Loucy (cell line): ENCODE data around the gene MAN1C1.

Experiments used
- H2AFZ ChIP-seq: fragments of 200-600 bp; sonication (generic); 2 replicates; pipeline ENCODE4 v1.6.0; 2016; ENCODE audit warnings: antibody characterized with exemption, mild to moderate bottlenecking, low read length, moderate library complexity
- H3F3A ChIP-seq: fragments of 200-600 bp; 2 replicates; pipeline ENCODE4 v1.6.0; 2016; ENCODE audit warnings: antibody characterized with exemption, low read depth, mild to moderate bottlenecking
- H3K27me3 ChIP-seq: fragments of 200-600 bp; sonication (generic); 2 replicates; pipeline ENCODE4 v1.6.1; 2014; ENCODE audit warnings: low read length, mild to moderate bottlenecking; ENCODE audit not compliant: insufficient read depth, poor library complexity, severe bottlenecking
- H3K36me3 ChIP-seq: fragments of 200-600 bp; sonication (generic); 2 replicates; pipeline ENCODE4 v1.6.1; 2016; ENCODE audit warnings: low read length; ENCODE audit not compliant: insufficient read depth
- H3K4me1 ChIP-seq: fragments of 200-600 bp; sonication (generic); 2 replicates; pipeline ENCODE4 v1.5.1; 2014; ENCODE audit warnings: low read length, mild to moderate bottlenecking; ENCODE audit not compliant: insufficient read depth, poor library complexity, severe bottlenecking
- H3K4me2 ChIP-seq: fragments of 200-600 bp; sonication (generic); 2 replicates; pipeline ENCODE4 v1.6.0; 2014; ENCODE audit warnings: antibody characterized with exemption, low read length, low read depth, mild to moderate bottlenecking; ENCODE audit not compliant: poor library complexity, severe bottlenecking
- H3K4me3 ChIP-seq: fragments of 200-600 bp; sonication (generic); 2 replicates; pipeline ENCODE4 v1.5.1; 2014; ENCODE audit warnings: low read length, mild to moderate bottlenecking, mixed read lengths; ENCODE audit not compliant: poor library complexity, severe bottlenecking
- H3K79me2 ChIP-seq: fragments of 200-600 bp; sonication (generic); 2 replicates; pipeline ENCODE4 v1.6.1; 2014; ENCODE audit warnings: low read length; ENCODE audit not compliant: insufficient read depth
- H3K9ac ChIP-seq: fragments of 200-600 bp; sonication (generic); 2 replicates; pipeline ENCODE4 v1.6.0; 2014; ENCODE audit warnings: mild to moderate bottlenecking, low read depth, low read length, moderate library complexity; ENCODE audit not compliant: poor library complexity, severe bottlenecking
- H3K9me2 ChIP-seq: fragments of 200-600 bp; sonication (generic); replicated peaks from 2 replicates; pipeline ENCODE4 v1.6.1; 2016; ENCODE audit warnings: low read depth, low read length, mixed read lengths
- H3K9me3 ChIP-seq: fragments of 200-600 bp; sonication (generic); 2 replicates; pipeline ENCODE4 v1.6.1; 2014; ENCODE audit warnings: mild to moderate bottlenecking, antibody characterized with exemption, low read length, low read depth; ENCODE audit not compliant: insufficient read depth
- H4K20me1 ChIP-seq: fragments of 200-600 bp; sonication (generic); 2 replicates; pipeline ENCODE4 v1.6.0; 2014; ENCODE audit warnings: antibody characterized with exemption, low read length, mild to moderate bottlenecking; ENCODE audit not compliant: insufficient read depth, poor library complexity, severe bottlenecking
- EZH2phosphoT487 ChIP-seq: fragments of 200-600 bp; IDR thresholded peaks from 2 replicates; pipeline ENCODE4 v1.6.1; 2018; ENCODE audit warnings: antibody characterized with exemption, mild to moderate bottlenecking, moderate library complexity, borderline replicate concordance
- TF ChIP-seq, protein P1 (sequence below): fragments of 200-600 bp; sonication (generic); conservative IDR thresholded peaks from 2 replicates; pipeline ENCODE4 v1.5.1; 2014; ENCODE audit warnings: mild to moderate bottlenecking, antibody characterized with exemption, low read length

Gene MAN1C1

GRCh38 chr1:25677193-25677773 is 60.7 kb downstream of the MAN1C1 start:
- no peak overlapping the region for H3K9ac ChIP-seq
- no peaks in the 10 kb centered on the region for H3K27me3 ChIP-seq
- H3K4me2 ChIP-seq: no peak overlapping the region
- no peaks in the 10 kb centered on the region for H3K79me2 ChIP-seq
- H3K4me1 ChIP-seq: peaks cover 26% of the 10 kb centered on the region
- H3K9me3 ChIP-seq: no peaks in the 10 kb centered on the region
- H3F3A ChIP-seq: no peaks in the 10 kb centered on the region
- TF ChIP-seq EZH2phosphoT487: no peak
- TF ChIP-seq, protein P1, sequence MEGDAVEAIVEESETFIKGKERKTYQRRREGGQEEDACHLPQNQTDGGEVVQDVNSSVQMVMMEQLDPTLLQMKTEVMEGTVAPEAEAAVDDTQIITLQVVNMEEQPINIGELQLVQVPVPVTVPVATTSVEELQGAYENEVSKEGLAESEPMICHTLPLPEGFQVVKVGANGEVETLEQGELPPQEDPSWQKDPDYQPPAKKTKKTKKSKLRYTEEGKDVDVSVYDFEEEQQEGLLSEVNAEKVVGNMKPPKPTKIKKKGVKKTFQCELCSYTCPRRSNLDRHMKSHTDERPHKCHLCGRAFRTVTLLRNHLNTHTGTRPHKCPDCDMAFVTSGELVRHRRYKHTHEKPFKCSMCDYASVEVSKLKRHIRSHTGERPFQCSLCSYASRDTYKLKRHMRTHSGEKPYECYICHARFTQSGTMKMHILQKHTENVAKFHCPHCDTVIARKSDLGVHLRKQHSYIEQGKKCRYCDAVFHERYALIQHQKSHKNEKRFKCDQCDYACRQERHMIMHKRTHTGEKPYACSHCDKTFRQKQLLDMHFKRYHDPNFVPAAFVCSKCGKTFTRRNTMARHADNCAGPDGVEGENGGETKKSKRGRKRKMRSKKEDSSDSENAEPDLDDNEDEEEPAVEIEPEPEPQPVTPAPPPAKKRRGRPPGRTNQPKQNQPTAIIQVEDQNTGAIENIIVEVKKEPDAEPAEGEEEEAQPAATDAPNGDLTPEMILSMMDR: no peak
- no peaks in the 10 kb centered on the region for H3K9me2 ChIP-seq
- no peak overlapping the region for H2AFZ ChIP-seq
- no peaks in the 10 kb centered on the region for H3K36me3 ChIP-seq
- H3K4me3 ChIP-seq: no peak overlapping the region
- no peaks in the 10 kb centered on the region for H4K20me1 ChIP-seq

DNA sequence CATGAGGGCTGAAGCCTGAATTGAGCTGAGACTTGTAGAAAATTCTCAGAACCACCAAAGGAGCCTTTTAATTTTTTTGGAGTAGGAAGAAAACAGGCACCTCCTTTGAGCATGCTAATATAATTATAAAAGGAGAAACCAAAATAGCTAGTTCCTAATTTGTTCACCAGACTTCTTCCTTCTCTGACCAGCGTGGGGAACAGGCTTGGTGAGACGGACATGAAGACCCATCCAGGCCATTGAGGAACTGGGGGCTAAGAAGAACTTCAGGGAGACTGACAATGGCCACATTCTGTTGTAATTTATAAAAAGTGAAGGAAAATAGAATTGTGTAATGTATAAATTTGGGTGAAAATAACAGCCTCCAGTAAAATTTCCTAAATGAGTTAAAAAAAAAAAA is 62.6 kb downstream of the MAN1C1 start:
- Histone ChIP-seq H3K9ac (no peak overlapping the region), H3K79me2 (no peaks in the 10 kb centered on the region), H3K9me2 (no peaks in the 10 kb centered on the region), H3K27me3 (no peaks in the 10 kb centered on the region), H3K4me2 (no peak overlapping the region), H3K4me1 (peaks cover 26% of the 10 kb centered on the region), H2AFZ (no peak overlapping the region), H3F3A (no peaks in the 10 kb centered on the region), H4K20me1 (no peaks in the 10 kb centered on the region), H3K9me3 (no peaks in the 10 kb centered on the region), H3K36me3 (no peaks in the 10 kb centered on the region), H3K4me3 (no peak overlapping the region)
- TF ChIP-seq, protein P1: no peak
- TF ChIP-seq EZH2phosphoT487: no peak

- Histone ChIP-seq H3K9me3 (no peaks in the 10 kb centered on the region), H3K36me3 (no peaks in the 10 kb centered on the region), H2AFZ (no peak overlapping the region), H3K9ac (no peak overlapping the region), H3K9me2 (no peaks in the 10 kb centered on the region), H3K4me1 (peaks cover 26% of the 10 kb centered on the region), H4K20me1 (no peaks in the 10 kb centered on the region), H3K79me2 (no peaks in the 10 kb centered on the region), H3K4me2 (no peak overlapping the region), H3F3A (no peaks in the 10 kb centered on the region), H3K4me3 (no peak overlapping the region), H3K27me3 (no peaks in the 10 kb centered on the region)
- TF ChIP-seq, protein P1: no peak
- no peak for TF ChIP-seq EZH2phosphoT487
These were observed 64.1 kb downstream of the MAN1C1 start for GRCh38 chr1:25680701-25681100.
